AG09319 (cell line): ENCODE results near the gene OVOL1.

Source experiments
- DNase-seq: peaks from one replicate; pipeline ENCODE4 v3.0.0-alpha.2; 2010; ENCODE audit warnings: low read depth; ENCODE audit errors: extremely low read depth
- TF ChIP-seq, protein P1 (sequence below): IDR thresholded peaks from 2 replicates; pipeline ENCODE4 v1.5.1; 2011; ENCODE audit warnings: low read depth, mild to moderate bottlenecking, inconsistent platforms, low read length, moderate library complexity

The OVOL1 gene

DNA sequence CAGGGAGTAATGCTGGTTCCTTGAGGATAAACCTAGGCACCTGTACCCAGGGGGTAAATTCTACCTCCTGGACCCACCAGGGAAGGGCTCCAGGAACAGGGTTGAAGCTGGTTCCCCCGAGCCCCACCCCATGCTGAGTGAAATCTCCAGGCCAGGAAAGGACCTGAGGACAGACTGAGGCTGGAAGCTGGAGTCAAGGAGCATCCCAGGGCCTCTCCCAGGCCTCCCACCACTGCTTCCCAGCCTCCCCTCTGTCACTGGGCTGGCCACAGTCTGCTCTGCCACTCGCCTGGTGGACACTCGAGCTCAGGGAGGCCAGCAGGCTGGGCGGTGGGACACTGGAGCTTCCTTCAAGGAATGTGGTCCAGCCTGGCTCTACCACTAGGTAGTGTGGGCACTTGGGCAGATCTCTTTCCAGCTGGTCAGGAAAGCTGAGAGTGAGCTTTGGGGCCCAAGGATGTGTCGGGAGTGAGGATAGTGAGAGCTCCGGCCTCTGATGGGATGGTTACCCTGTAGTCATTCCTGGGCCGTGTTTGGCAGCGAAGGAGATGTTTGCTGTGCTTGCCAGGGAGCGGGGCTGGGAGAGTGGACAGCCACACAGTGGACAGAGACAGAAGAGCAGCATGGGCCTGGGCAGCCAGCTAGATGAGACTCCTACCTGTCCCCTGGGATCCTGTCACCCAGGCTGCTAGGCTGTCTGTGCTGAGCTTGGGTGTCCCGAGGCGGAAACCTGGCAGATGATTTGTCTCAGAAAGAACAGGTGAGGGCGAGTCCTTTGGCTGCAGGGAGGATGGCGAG, 3.4 kb downstream of the OVOL1 start:
- TF ChIP-seq, protein P1, sequence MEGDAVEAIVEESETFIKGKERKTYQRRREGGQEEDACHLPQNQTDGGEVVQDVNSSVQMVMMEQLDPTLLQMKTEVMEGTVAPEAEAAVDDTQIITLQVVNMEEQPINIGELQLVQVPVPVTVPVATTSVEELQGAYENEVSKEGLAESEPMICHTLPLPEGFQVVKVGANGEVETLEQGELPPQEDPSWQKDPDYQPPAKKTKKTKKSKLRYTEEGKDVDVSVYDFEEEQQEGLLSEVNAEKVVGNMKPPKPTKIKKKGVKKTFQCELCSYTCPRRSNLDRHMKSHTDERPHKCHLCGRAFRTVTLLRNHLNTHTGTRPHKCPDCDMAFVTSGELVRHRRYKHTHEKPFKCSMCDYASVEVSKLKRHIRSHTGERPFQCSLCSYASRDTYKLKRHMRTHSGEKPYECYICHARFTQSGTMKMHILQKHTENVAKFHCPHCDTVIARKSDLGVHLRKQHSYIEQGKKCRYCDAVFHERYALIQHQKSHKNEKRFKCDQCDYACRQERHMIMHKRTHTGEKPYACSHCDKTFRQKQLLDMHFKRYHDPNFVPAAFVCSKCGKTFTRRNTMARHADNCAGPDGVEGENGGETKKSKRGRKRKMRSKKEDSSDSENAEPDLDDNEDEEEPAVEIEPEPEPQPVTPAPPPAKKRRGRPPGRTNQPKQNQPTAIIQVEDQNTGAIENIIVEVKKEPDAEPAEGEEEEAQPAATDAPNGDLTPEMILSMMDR = no peak
- no peak for DNase-seq

DNA sequence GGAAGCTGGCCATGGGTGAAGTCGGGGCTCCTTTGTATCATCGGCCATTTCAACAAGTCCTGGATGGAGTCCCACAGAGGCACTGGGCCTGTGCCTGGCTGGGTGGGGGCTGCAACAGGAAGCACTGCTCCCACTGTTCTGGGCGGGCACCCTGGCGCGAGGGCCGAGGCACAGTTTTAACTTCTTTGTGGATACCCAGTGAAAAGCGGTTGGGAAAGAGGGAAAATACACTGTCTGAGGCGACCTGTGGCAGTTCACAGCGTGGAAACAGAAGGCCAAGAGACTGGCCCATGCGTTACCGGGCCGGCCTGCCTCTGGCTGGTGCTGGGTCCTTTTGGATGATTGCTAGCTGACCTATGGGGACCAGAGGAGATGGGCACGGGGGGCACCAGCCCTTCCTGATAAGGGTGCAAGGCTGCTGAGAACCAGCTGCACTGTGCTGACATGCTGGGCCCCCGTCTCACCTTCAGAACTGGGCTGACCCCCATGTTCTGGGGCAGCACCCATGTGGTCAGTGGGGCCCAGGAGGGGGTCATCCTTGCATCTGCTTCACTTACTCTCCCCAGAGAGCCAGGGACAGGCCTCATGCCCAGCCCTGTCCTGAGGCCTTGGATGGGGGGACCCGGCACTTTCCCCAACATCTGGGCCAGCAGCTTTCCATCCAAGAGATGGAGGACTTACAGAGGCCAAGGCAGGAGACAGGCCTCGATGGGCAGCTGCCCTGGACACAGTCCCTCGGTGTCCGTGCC, 4.2 kb downstream of the OVOL1 start:
- TF ChIP-seq, protein P1 = no peak
- DNase-seq = no peak

DNA sequence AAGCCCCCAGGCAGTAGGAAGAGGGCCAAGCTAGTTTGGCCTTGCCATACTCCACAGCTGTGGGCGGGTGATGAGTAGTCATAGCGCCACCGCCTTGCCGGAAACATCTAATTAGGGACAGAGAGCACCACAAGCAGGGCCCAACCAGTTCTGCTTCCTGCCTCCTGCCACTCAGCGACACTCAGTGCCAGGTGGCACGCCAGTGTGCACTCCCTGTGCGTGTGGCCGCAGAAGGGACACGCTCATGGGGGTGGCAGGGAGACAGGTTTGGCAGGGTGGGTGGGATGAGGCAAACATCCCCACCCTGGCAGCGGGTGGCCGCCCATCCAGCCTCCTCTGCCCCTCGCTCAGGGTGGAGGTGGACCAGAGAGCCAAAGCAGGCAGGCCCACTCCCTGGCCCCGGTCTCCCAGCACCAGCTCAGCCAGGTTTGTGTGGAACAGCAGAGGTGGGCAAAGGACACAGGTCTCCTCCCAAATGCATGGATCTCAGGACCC, 4.9 kb downstream of the OVOL1 start:
- TF ChIP-seq, protein P1 = no peak
- DNase-seq = no peak

DNA sequence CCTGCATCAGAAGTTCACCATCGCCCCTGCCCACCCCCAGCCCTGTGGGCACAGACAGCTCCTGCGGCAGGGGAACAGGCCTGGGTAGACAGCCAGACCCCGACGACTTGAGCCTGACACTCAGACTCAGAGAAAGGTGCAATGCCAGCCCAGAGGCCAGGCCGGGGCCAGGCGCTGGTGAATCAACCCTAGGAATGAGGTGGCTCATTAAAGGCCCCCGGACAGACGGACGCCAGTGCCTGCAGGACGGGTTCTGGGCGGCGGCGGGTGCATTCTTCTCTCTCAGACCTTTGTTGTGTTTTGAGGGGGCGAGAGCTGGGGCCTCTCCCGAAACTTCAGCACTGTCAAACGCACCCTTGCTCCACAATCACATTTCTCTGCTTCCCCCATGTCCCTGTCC, 5.6 kb downstream of the OVOL1 start:
- no peak for DNase-seq
- TF ChIP-seq, protein P1 = no peak

DNA sequence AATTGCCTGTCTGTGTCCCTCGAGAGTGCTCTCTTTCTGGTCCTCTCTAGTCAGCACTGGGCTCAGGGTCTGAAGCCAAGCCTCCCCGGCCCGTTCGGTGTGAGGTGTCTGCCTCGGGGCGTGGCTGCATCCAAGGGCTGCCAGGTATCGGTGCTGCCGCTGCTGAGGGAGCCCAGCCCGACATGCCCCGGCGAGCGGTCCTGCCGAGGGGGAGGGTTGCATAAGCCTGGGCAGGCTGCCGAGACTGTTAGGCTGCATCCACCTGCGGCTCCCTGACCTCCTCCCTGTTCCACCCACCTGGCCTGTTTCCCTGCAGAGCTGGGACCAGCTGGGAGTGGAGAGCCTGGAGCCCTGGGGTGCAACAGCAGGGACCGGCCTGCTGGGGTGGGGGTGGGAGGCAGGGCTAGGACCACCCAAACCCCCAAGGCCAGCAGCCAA, 6.3 kb downstream of the OVOL1 start:
- TF ChIP-seq, protein P1 = no peak
- no peak for DNase-seq

DNA sequence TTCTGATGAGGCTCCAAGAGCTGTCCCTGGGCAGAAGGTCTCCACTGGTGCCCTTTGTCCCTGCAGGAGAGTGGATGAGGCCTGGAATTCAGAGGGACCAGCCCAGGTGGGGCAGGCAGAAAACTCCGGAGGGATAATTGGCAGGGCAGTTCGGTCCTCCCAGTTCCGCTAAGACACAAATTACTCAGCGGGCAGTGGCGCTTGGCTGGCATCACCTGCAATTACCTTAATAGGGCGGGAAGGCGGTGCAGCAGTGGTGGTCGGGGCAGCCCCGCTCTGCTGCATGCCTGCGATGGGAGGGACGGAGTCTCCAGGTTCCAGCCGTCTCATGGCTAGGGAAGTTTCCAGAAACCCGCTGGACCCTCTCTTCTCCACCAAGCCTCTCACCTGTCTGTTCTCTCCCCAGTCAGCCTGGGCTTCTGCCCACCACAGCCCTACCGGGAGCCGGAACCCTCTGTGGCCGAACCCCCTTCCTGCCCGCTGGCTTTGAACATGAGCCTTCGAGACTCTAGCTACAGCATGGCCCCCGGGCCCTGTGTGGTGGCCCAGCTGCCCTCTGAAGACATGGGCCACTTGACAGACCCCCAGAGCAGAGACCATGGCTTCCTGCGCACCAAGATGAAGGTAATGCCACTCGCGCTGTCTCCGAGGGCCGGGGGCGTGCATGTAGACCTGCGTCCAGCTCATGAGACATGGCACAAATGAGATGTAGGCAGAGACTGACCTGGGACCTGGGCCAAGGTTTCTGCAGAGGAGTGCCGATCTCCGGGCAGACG, 7.0 kb downstream of the OVOL1 start:
- DNase-seq = no peak
- TF ChIP-seq, protein P1 = no peak
